PC-9 (cell line): ENCODE data around the gene FAF1. TPM values are rescaled to one million over a fixed set of nuclear protein-coding genes. Genes with fewer than 3 reads are reported as not detected.

Source experiments
- BruUV-seq: library from RNA; stranded (reverse); fragments of 400-500 nt; replicated peaks from 2 replicates; lab custom pipeline; 2021; lab: Mats Ljungman, UMichigan
- CTCF ChIA-PET: fragments of 300-600 bp; sonication (Branson Sonifier 250); formaldehyde crosslinking; loops from one replicate; lab custom pipeline; 2022; ENCODE audit warnings: antibody characterized with exemption; lab: Charles Lee
- POLR2A ChIA-PET: fragments of 300-600 bp; sonication (Branson Sonifier 250); formaldehyde crosslinking; loops from one replicate; lab custom pipeline; 2022; ENCODE audit warnings: antibody characterized with exemption; ENCODE audit not compliant: unreplicated experiment; lab: Charles Lee
- DNase-seq, 2 experiments: peaks; one replicate each; pipeline versions ENCODE4 v3.0.0 to v3.0.0-alpha.2; 2015 to 2022; ENCODE audit warnings: mixed read lengths in 1 of 2
- H2AFZ ChIP-seq: fragments of 200-600 bp; sonication (generic); 2 replicates; pipeline ENCODE4 v1.8.1; 2017; ENCODE audit warnings: antibody characterized with exemption
- H3F3A ChIP-seq: fragments of 200-600 bp; sonication (generic); 2 replicates; pipeline ENCODE4 v1.8.1; 2017; ENCODE audit warnings: antibody characterized with exemption, mild to moderate bottlenecking, low read depth; ENCODE audit not compliant: insufficient read depth
- H3K27ac ChIP-seq: fragments of 200-600 bp; sonication (generic); 2 replicates; pipeline ENCODE4 v1.6.1; 2016; ENCODE audit warnings: mixed run types
- H3K27me3 ChIP-seq: fragments of 200-600 bp; sonication (generic); 2 replicates; pipeline ENCODE4 v1.6.1; 2016; ENCODE audit warnings: low read depth, mixed run types; ENCODE audit not compliant: insufficient read depth
- H3K36me3 ChIP-seq: fragments of 200-600 bp; sonication (generic); 2 replicates; pipeline ENCODE4 v1.6.1; 2016; ENCODE audit warnings: low read depth, mixed run types
- H3K4me1 ChIP-seq: fragments of 200-600 bp; sonication (generic); replicated peaks from 2 replicates; pipeline ENCODE4 v1.6.1; 2016; ENCODE audit warnings: mixed run types; ENCODE audit not compliant: insufficient read depth
- H3K4me2 ChIP-seq: fragments of 200-600 bp; sonication (generic); 2 replicates; pipeline ENCODE4 v1.6.1; 2017; ENCODE audit warnings: mixed run types
- H3K4me3 ChIP-seq: fragments of 200-600 bp; sonication (generic); 2 replicates; pipeline ENCODE4 v1.6.1; 2016; ENCODE audit warnings: mixed run types
- H3K79me2 ChIP-seq: fragments of 200-600 bp; sonication (generic); 2 replicates; pipeline ENCODE4 v1.6.1; 2017; ENCODE audit warnings: low read depth, mixed run types
- H3K9me2 ChIP-seq: fragments of 200-600 bp; sonication (generic); 2 replicates; pipeline ENCODE4 v1.8.1; 2017; ENCODE audit warnings: mild to moderate bottlenecking; ENCODE audit not compliant: insufficient read depth
- H3K9me3 ChIP-seq: fragments of 200-600 bp; sonication (generic); 2 replicates; pipeline ENCODE4 v1.8.1; 2016; ENCODE audit warnings: low read depth; ENCODE audit not compliant: insufficient read depth
- H4K20me1 ChIP-seq: fragments of 200-600 bp; sonication (generic); 2 replicates; pipeline ENCODE4 v1.8.1; 2017; ENCODE audit not compliant: insufficient read depth
- EZH2 ChIP-seq: fragments of 200-600 bp; sonication (generic); IDR thresholded peaks from 2 replicates; pipeline ENCODE4 v1.8.0; 2017; ENCODE audit warnings: antibody characterized with exemption, low read depth
- intact Hi-C: fragments of 100-400 bp; cut with micrococcal nuclease; formaldehyde crosslinking; loops from one replicate; pipeline ENCODE4 v1.10.0; 2022; ENCODE audit not compliant: unreplicated experiment
- total RNA-seq: library from RNA; stranded (reverse); gene quantifications from 2 replicates; pipeline ENCODE4 v1.2.3, GENCODE V29; 2021
- TF ChIP-seq, protein P1 (sequence below): fragments of 200-600 bp; sonication (generic); conservative IDR thresholded peaks from 2 replicates; pipeline ENCODE4 v1.6.1; 2017; ENCODE audit warnings: mixed run types, antibody characterized with exemption, mild to moderate bottlenecking, moderate library complexity

FAF1 gene
- total RNA-seq, 1 experiment from 2014 or later = 105 TPM

GRCh38 chr1:50978852-50979781 is 19.1 kb upstream of the FAF1 start:
- CTCF ChIA-PET = interaction anchor here (0.6 kb wide), 1 partner anchor 283 kb away, joined by 6 read pairs; no protein-coding TSS in a partner anchor
- TF ChIP-seq, protein P1, sequence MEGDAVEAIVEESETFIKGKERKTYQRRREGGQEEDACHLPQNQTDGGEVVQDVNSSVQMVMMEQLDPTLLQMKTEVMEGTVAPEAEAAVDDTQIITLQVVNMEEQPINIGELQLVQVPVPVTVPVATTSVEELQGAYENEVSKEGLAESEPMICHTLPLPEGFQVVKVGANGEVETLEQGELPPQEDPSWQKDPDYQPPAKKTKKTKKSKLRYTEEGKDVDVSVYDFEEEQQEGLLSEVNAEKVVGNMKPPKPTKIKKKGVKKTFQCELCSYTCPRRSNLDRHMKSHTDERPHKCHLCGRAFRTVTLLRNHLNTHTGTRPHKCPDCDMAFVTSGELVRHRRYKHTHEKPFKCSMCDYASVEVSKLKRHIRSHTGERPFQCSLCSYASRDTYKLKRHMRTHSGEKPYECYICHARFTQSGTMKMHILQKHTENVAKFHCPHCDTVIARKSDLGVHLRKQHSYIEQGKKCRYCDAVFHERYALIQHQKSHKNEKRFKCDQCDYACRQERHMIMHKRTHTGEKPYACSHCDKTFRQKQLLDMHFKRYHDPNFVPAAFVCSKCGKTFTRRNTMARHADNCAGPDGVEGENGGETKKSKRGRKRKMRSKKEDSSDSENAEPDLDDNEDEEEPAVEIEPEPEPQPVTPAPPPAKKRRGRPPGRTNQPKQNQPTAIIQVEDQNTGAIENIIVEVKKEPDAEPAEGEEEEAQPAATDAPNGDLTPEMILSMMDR = no peak
- TF ChIP-seq EZH2 = no peak
- peak overlapping the region; percentile 63; the same call in 1 of the 2 replicates for H3K4me3 ChIP-seq
- no peaks in the 10 kb centered on the region; the same call in 1 of the 2 replicates for H3F3A ChIP-seq
- intact Hi-C loops = no loop called here
- no peaks in the 10 kb centered on the region for H3K36me3 ChIP-seq
- H4K20me1 ChIP-seq = no peaks in the 10 kb centered on the region
- H3K27me3 ChIP-seq = no peaks in the 10 kb centered on the region
- no peaks in the 10 kb centered on the region for H3K9me3 ChIP-seq
- BruUV-seq = no TSS peak
- POLR2A ChIA-PET = interaction anchor here (0.6 kb wide), 1 partner anchor 8 kb away, joined by 4 read pairs; no protein-coding TSS in a partner anchor
- peak overlapping the region; percentile 76 for H2AFZ ChIP-seq
- DNase-seq = no peak
- no peaks in the 10 kb centered on the region for H3K79me2 ChIP-seq
- H3K9me2 ChIP-seq = no peaks in the 10 kb centered on the region
- peaks cover 10% of the 10 kb centered on the region for H3K4me1 ChIP-seq
- H3K4me2 ChIP-seq = peak overlapping the region; percentile 88
- no peak overlapping the region for H3K27ac ChIP-seq

DNA sequence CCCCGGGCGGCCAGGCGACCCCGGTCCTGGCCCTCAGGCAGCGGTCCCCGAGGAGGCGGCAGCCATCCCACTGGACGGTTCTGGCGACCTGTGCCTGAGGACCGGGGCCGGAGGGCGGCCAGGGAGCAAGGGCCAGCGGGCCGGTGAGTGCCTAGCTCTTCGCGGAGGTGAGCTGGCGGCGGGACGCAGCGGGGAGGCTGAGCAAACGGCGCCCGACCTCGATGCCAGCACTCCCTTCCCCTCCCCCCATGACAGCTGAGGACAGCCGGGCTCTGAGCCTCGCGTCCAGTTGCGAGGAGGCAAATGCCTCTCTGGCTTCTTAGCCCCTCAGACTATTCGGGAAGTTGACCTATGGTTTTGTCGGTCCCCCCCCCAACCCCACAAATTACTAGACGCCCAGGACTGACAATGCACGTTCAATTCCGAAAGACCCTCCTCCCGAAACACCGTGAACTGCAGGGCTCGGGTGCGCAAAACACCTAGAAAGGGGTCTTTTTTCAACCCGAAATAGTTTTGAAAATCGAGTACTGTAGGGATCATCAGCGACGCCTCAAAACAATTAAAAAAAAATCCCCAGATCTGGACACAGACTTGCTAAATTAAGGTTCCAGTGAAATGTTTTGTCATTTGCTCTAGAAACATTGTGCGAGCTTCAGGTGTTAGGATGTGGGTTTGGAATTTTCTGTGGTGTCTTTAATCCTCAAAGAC is 18.2 kb upstream of the FAF1 start:
- H3K36me3 ChIP-seq = no peaks in the 10 kb centered on the region
- intact Hi-C loops = no loop called here
- no peaks in the 10 kb centered on the region for H3K9me3 ChIP-seq
- ChIA-PET POLR2A (interaction anchor here (0.7 kb wide), 1 partner anchor 1088 kb away, joined by 3 read pairs; no protein-coding TSS in a partner anchor), CTCF (interaction anchor here (0.6 kb wide), 1 partner anchor 1031 kb away, joined by 5 read pairs; no protein-coding TSS in a partner anchor)
- H2AFZ ChIP-seq = peak overlapping the region; percentile 76
- peak overlapping the region; percentile 88 for H3K4me2 ChIP-seq
- H3K79me2 ChIP-seq = no peaks in the 10 kb centered on the region
- peaks cover 10% of the 10 kb centered on the region for H3K4me1 ChIP-seq
- no peaks in the 10 kb centered on the region for H4K20me1 ChIP-seq
- BruUV-seq = no TSS peak
- TF ChIP-seq, protein P1 = no peak
- no peak for TF ChIP-seq EZH2
- no peak overlapping the region for H3K27ac ChIP-seq
- peak overlapping the region; percentile 63 for H3K4me3 ChIP-seq
- peak; percentile 56 to 59 for DNase-seq
- no peaks in the 10 kb centered on the region for H3K27me3 ChIP-seq
- H3F3A ChIP-seq = no peaks in the 10 kb centered on the region; the same call in 1 of the 2 replicates
- H3K9me2 ChIP-seq = no peaks in the 10 kb centered on the region

GRCh38 chr1:50977575-50978143 is 17.6 kb upstream of the FAF1 start:
- CTCF ChIA-PET = interaction anchor here (0.6 kb wide), 1 partner anchor 1032 kb away, joined by 5 read pairs; no protein-coding TSS in a partner anchor
- intact Hi-C loops = no loop called here
- Histone ChIP-seq H4K20me1 (no peaks in the 10 kb centered on the region), H3K27me3 (no peaks in the 10 kb centered on the region), H3K27ac (no peak overlapping the region), H2AFZ (peak overlapping the region; percentile 85; the same call in 1 of the 2 replicates), H3K4me2 (peak overlapping the region; percentile 88), H3K79me2 (no peaks in the 10 kb centered on the region), H3K36me3 (no peaks in the 10 kb centered on the region), H3K4me1 (peaks cover 10% of the 10 kb centered on the region), H3F3A (no peaks in the 10 kb centered on the region; the same call in 1 of the 2 replicates), H3K9me3 (no peaks in the 10 kb centered on the region), H3K4me3 (peak overlapping the region; percentile 63), H3K9me2 (no peaks in the 10 kb centered on the region)
- POLR2A ChIA-PET = interaction anchor here (0.7 kb wide), 1 partner anchor 1088 kb away, joined by 3 read pairs; no protein-coding TSS in a partner anchor
- DNase-seq = peak in 1 of 2 experiments; percentile 41
- no TSS peak for BruUV-seq
- no peak for TF ChIP-seq EZH2
- TF ChIP-seq, protein P1 = no peak
